Measurements from ENCODE around the gene CFAP54. TPM values are rescaled to one million over a fixed set of nuclear protein-coding genes. Genes with fewer than 3 reads are reported as not detected.

The CFAP54 gene
- total RNA-seq, 1 donor from 2014 or later, result 1.1 TPM

DNA sequence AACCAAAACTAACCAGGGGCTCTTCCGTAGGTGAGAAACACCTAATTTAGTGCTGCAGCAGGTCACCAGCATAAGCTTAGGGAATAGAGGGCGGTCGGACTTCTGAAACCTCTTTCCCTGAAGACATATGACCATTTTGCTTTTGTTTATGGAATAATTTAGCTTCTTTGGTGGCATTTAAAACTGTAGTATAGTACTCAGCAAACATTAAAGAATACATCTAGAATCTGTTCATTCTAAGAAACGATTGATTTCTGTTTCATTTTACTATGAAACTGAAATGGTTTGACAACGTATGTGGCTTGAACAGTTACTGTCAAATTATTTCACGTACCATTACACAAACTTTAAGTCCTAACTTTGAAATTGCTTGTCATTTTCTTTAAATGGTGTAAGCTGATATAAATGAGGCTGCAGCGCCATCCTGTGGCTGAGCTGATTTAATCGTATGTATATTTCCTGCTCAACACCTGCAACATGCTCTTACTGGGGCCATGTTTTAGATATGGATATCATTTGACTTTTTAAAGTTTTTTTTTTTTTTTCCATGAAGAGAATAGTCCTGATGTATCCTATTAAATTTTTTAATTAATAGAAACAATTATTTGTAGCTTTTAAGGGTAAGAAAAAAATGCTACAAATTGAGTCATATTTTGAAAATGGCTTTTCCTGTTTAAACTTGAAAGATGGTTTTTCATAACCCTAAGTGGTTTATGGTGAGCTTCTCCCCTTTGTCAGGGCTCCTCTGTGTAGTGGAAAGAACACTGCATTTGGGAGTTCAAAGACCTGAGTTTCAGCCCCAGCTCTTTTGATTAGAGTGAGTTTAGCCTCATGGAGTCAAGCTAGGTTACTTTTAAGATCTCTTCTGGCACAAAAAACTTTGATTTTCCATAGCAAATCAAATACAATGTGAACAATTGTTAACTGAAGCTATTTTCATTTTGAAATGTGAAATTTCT lies 27.4 kb downstream of the CFAP54 start:
- DNase-seq (ENCODE audit: low read depth), result peak; percentile 52
- H3K27ac ChIP-seq (ENCODE audit: low read depth, low read length), result no peak overlapping the region
- H3K27me3 ChIP-seq (ENCODE audit: insufficient read depth, low read length), result no peaks in the 10 kb centered on the region
- H3K4me3 Mint-ChIP-seq (ENCODE audit: unreplicated experiment), result no peak overlapping the region
- H3K27me3 Mint-ChIP-seq (ENCODE audit: low read depth, unreplicated experiment), result no peaks in the 10 kb centered on the region
- H3K9me3 Mint-ChIP-seq (ENCODE audit: unreplicated experiment), result no peaks in the 10 kb centered on the region
- no peak overlapping the region for H3K4me3 ChIP-seq (ENCODE audit: insufficient read depth, low read depth, low read length)
- no peaks in the 10 kb centered on the region for H4K20me1 ChIP-seq (ENCODE audit: insufficient read depth, low read length)
- H3K9me3 ChIP-seq (ENCODE audit: insufficient read depth, low read depth, low read length), result no peaks in the 10 kb centered on the region
- peaks cover 8% of the 10 kb centered on the region for H3K4me1 Mint-ChIP-seq (ENCODE audit: low read depth, unreplicated experiment)
- H3K36me3 Mint-ChIP-seq (ENCODE audit: low read depth, unreplicated experiment), result no peaks in the 10 kb centered on the region
- H3K4me1 ChIP-seq (ENCODE audit: insufficient read depth, low read length), result no peaks in the 10 kb centered on the region
- TF ChIP-seq EZH2 (IDR thresholded peaks at IDR 0.05; ENCODE audit: insufficient read depth, low read length) (no peak), CTCF (IDR thresholded peaks at IDR 0.05; ENCODE audit: insufficient read depth, low read depth, low read length) (peak; percentile 74)
- H3K36me3 ChIP-seq (ENCODE audit: insufficient read depth, low read length), result no peaks in the 10 kb centered on the region
- H2AFZ ChIP-seq (ENCODE audit: low read depth, low read length), result no peak overlapping the region
- no peak overlapping the region for H3K27ac Mint-ChIP-seq (ENCODE audit: unreplicated experiment)
- FAIRE-seq, result peak; percentile 81
- H3K9ac ChIP-seq (ENCODE audit: low read length), result peak overlapping the region; percentile 18
- peak overlapping the region; percentile 35 for H3K4me2 ChIP-seq (ENCODE audit: low read length)
- no peaks in the 10 kb centered on the region for H3K79me2 ChIP-seq (ENCODE audit: insufficient read depth, low read length)

- no peak for DNase-seq (ENCODE audit: low read depth)
- Mint-ChIP-seq H3K27me3 (ENCODE audit: low read depth, unreplicated experiment) (no peaks in the 10 kb centered on the region), H3K4me3 (ENCODE audit: unreplicated experiment) (no peak overlapping the region), H3K4me1 (ENCODE audit: low read depth, unreplicated experiment) (peaks cover 8% of the 10 kb centered on the region), H3K9me3 (ENCODE audit: unreplicated experiment) (no peaks in the 10 kb centered on the region), H3K36me3 (ENCODE audit: low read depth, unreplicated experiment) (no peaks in the 10 kb centered on the region), H3K27ac (ENCODE audit: unreplicated experiment) (no peak overlapping the region)
- FAIRE-seq, result no peak
- Histone ChIP-seq H3K27me3 (ENCODE audit: insufficient read depth, low read length) (no peaks in the 10 kb centered on the region), H3K9ac (ENCODE audit: low read length) (no peak overlapping the region), H3K4me2 (ENCODE audit: low read length) (no peak overlapping the region), H3K36me3 (ENCODE audit: insufficient read depth, low read length) (no peaks in the 10 kb centered on the region), H3K4me1 (ENCODE audit: insufficient read depth, low read length) (no peaks in the 10 kb centered on the region), H4K20me1 (ENCODE audit: insufficient read depth, low read length) (no peaks in the 10 kb centered on the region), H2AFZ (ENCODE audit: low read depth, low read length) (no peak overlapping the region), H3K4me3 (ENCODE audit: insufficient read depth, low read depth, low read length) (no peak overlapping the region), H3K79me2 (ENCODE audit: insufficient read depth, low read length) (no peaks in the 10 kb centered on the region), H3K27ac (ENCODE audit: low read depth, low read length) (no peak overlapping the region), H3K9me3 (ENCODE audit: insufficient read depth, low read depth, low read length) (no peaks in the 10 kb centered on the region)
- no peak for TF ChIP-seq CTCF (IDR thresholded peaks at IDR 0.05; ENCODE audit: insufficient read depth, low read depth, low read length)
- no peak for TF ChIP-seq EZH2 (IDR thresholded peaks at IDR 0.05; ENCODE audit: insufficient read depth, low read length)
Observed at GRCh38 chr12:96520767-96521166, 31.4 kb downstream of the CFAP54 start.
